Measurements from ENCODE around the gene ZBED5.

Gene ZBED5

DNA sequence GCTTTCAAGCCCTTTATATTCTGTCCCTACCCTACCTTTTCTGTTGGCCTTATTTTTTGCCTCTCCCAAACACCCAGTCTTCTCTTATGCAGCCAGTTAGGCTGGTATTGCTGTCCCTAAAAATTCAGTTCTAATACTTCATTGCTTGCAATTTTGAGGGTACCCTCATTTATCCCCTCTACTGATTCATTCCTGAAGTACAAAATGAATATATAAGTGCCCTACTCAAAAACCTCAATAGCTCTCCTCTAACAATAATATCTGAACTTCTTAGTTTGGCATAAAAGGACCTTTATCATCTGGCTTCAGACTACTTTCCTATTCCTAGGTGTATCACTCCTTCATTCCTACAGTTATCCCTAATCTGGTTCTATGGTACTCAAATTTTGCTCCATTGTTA lies 43.9 kb downstream of the ZBED5 start:
- DNase-seq (ENCODE audit: low spot score): no peak
- ATAC-seq (ENCODE audit: low read depth): no peak
- no peak overlapping the region for H3K4me3 ChIP-seq (ENCODE audit: severe bottlenecking)
- H3K36me3 ChIP-seq (ENCODE audit: low read depth): no peaks in the 10 kb centered on the region
- no peaks in the 10 kb centered on the region for H3K27me3 ChIP-seq (ENCODE audit: insufficient read depth, poor library complexity, severe bottlenecking)
- no peak for TF ChIP-seq CTCF (IDR thresholded peaks at IDR 0.05; ENCODE audit: poor library complexity, severe bottlenecking)
- H3K27ac ChIP-seq (ENCODE audit: poor library complexity, severe bottlenecking): no peak overlapping the region
- H3K4me1 ChIP-seq (ENCODE audit: insufficient read depth, poor library complexity, severe bottlenecking): peaks cover 2% of the 10 kb centered on the region
- no peaks in the 10 kb centered on the region for H3K9me3 ChIP-seq (ENCODE audit: severe bottlenecking)

DNA sequence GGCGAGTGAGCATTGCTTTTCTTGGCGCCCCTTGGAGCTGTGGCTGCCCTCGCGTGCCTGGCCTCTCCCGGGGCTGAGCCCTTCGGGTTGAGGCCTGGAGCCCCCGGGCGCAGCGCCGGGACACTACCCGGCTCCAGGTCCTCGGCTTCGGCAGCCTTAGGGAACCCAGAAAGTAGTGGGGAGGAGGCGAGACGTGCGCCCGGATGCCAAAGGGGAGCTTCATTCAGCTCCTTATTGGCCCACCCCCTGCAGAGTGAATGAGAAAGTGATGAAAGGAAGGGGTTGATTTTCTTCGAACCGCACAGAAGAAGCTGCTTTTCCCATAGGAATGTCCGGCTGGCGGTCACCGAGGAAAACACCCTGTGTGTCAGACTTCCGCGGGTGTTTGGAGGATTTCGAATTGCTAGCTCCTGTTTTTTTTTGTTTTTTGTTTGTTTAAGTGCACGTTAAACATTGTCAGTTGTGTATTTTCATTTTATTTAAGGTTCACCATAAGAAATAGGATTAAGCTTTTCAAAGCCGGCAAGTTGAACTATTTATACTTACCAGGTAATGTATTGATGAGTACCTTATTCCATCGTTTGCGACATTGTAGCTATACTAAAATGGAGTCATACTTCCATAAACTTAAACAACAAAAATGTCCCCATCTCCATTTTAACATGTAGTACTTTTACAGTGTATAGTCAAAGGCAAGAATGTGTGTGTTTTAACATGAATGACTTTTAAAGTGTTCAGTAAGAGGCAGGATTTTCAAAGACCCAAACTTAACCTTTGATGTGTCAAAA lies 48.3 kb downstream of the ZBED5 start:
- peak; percentile 11 for ATAC-seq (ENCODE audit: low read depth)

GRCh38 chr11:10808553-10809372 lies 49.1 kb downstream of the ZBED5 start, which contains the start of gene EIF4G2:
TSS of gene EIF4G2 (minus strand) at chr11:10808926.
- Histone ChIP-seq H3K9me3 (ENCODE audit: severe bottlenecking) (no peaks in the 10 kb centered on the region), H3K27me3 (ENCODE audit: insufficient read depth, poor library complexity, severe bottlenecking) (no peaks in the 10 kb centered on the region), H3K36me3 (ENCODE audit: low read depth) (peaks cover 46% of the 10 kb centered on the region), H3K4me3 (ENCODE audit: severe bottlenecking) (peak within 1 kb of the TSS; percentile 93), H3K27ac (ENCODE audit: poor library complexity, severe bottlenecking) (peak within 1 kb of the TSS; percentile 90), H3K4me1 (ENCODE audit: insufficient read depth, poor library complexity, severe bottlenecking) (peaks cover 14% of the 10 kb centered on the region)
- peak; percentile 97 for ATAC-seq (ENCODE audit: low read depth)
- DNase-seq (ENCODE audit: low spot score): peak; percentile 98
- no peak for TF ChIP-seq CTCF (IDR thresholded peaks at IDR 0.05; ENCODE audit: poor library complexity, severe bottlenecking)

More for the DNA sequence above, 48.3 kb downstream of the ZBED5 start:
- H3K27ac ChIP-seq (ENCODE audit: poor library complexity, severe bottlenecking): peak overlapping the region; percentile 90
- H3K4me1 ChIP-seq (ENCODE audit: insufficient read depth, poor library complexity, severe bottlenecking): peaks cover 14% of the 10 kb centered on the region
- DNase-seq (ENCODE audit: low spot score): no peak
- H3K36me3 ChIP-seq (ENCODE audit: low read depth): peaks cover 38% of the 10 kb centered on the region
- H3K4me3 ChIP-seq (ENCODE audit: severe bottlenecking): peak overlapping the region; percentile 93
- no peaks in the 10 kb centered on the region for H3K9me3 ChIP-seq (ENCODE audit: severe bottlenecking)
- no peaks in the 10 kb centered on the region for H3K27me3 ChIP-seq (ENCODE audit: insufficient read depth, poor library complexity, severe bottlenecking)
- TF ChIP-seq CTCF (IDR thresholded peaks at IDR 0.05; ENCODE audit: poor library complexity, severe bottlenecking): no peak

GRCh38 chr11:10808235-10808552 lies 49.7 kb downstream of the ZBED5 start:
- TF ChIP-seq CTCF (IDR thresholded peaks at IDR 0.05; ENCODE audit: poor library complexity, severe bottlenecking): no peak
- H3K36me3 ChIP-seq (ENCODE audit: low read depth): peaks cover 51% of the 10 kb centered on the region
- peak overlapping the region; percentile 90 for H3K27ac ChIP-seq (ENCODE audit: poor library complexity, severe bottlenecking)
- DNase-seq (ENCODE audit: low spot score) (no peak), ATAC-seq (ENCODE audit: low read depth) (no peak; the same call in 2 of the 3 replicates)
- H3K9me3 ChIP-seq (ENCODE audit: severe bottlenecking): no peaks in the 10 kb centered on the region
- peak overlapping the region; percentile 93 for H3K4me3 ChIP-seq (ENCODE audit: severe bottlenecking)
- H3K27me3 ChIP-seq (ENCODE audit: insufficient read depth, poor library complexity, severe bottlenecking): no peaks in the 10 kb centered on the region
- H3K4me1 ChIP-seq (ENCODE audit: insufficient read depth, poor library complexity, severe bottlenecking): peaks cover 14% of the 10 kb centered on the region

Data from RWPE2 (cell line).